Esophagus muscularis mucosa (tissue), 4 donors: ENCODE measurements around the gene NEK4.

Source experiments
- EP300 ChIP-seq: sonication (generic); formaldehyde crosslinking; IDR thresholded peaks from one replicate; pipeline ENCODE4 v1.6.1; 2017; ENCODE audit warnings: antibody characterized with exemption
- POLR2A ChIP-seq: fragments of 450-650 bp; IDR thresholded peaks from one replicate; pipeline ENCODE4 v1.6.1; 2017; ENCODE audit warnings: antibody characterized with exemption, moderate library complexity, mild to moderate bottlenecking, low read depth
- POLR2AphosphoS5 ChIP-seq, 2 donors: sonication (generic); formaldehyde crosslinking; IDR thresholded peaks; one replicate each; pipeline ENCODE4 v1.6.1; 2017; ENCODE audit warnings: antibody characterized with exemption in 2 of 2
- TF ChIP-seq, protein P1 (sequence below), 3 experiments: fragments of 200-600 bp in 2 of 3; fragments of 450-650 bp in 1 of 3; sonication (generic) in 2 of 3; IDR thresholded peaks; one replicate each; pipeline ENCODE4 v1.5.1; 2017 to 2019; ENCODE audit warnings: antibody characterized with exemption in 3 of 3, mild to moderate bottlenecking in 2 of 3, moderate library complexity in 1 of 3

DNA sequence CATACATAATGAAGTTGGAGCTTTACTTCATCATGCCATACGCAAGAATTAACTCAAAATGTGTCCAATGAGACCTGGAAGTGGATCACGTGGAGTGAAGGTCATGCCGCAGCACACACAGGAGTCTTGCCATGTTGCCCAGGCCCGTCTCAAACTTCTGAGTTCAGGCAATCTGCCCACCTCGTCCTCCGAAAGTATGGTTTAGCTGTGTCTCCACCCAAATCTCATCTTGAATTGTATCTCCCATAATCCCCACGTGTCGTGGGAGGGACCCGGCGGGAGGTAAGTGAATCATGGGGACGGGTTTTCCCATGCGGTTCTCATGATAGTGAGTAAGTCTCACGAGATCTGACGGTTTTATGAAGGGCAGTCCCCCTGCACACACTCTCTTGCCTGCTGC, 39.1 kb downstream of the NEK4 start:
- TF ChIP-seq, protein P1, sequence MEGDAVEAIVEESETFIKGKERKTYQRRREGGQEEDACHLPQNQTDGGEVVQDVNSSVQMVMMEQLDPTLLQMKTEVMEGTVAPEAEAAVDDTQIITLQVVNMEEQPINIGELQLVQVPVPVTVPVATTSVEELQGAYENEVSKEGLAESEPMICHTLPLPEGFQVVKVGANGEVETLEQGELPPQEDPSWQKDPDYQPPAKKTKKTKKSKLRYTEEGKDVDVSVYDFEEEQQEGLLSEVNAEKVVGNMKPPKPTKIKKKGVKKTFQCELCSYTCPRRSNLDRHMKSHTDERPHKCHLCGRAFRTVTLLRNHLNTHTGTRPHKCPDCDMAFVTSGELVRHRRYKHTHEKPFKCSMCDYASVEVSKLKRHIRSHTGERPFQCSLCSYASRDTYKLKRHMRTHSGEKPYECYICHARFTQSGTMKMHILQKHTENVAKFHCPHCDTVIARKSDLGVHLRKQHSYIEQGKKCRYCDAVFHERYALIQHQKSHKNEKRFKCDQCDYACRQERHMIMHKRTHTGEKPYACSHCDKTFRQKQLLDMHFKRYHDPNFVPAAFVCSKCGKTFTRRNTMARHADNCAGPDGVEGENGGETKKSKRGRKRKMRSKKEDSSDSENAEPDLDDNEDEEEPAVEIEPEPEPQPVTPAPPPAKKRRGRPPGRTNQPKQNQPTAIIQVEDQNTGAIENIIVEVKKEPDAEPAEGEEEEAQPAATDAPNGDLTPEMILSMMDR (IDR thresholded peaks at IDR 0.05), result no peak
- TF ChIP-seq EP300 (no peak), POLR2AphosphoS5 (IDR thresholded peaks at IDR 0.05) (no peak), POLR2A (no peak)
